HG03460 (cell line): ENCODE results near the gene KCND1.

Experiments used
- ATAC-seq: cut with Tn5 transposase; IDR thresholded peaks from one replicate; pipeline ENCODE4 v1.9.1; 2021; ENCODE audit not compliant: unreplicated experiment

KCND1 gene

DNA sequence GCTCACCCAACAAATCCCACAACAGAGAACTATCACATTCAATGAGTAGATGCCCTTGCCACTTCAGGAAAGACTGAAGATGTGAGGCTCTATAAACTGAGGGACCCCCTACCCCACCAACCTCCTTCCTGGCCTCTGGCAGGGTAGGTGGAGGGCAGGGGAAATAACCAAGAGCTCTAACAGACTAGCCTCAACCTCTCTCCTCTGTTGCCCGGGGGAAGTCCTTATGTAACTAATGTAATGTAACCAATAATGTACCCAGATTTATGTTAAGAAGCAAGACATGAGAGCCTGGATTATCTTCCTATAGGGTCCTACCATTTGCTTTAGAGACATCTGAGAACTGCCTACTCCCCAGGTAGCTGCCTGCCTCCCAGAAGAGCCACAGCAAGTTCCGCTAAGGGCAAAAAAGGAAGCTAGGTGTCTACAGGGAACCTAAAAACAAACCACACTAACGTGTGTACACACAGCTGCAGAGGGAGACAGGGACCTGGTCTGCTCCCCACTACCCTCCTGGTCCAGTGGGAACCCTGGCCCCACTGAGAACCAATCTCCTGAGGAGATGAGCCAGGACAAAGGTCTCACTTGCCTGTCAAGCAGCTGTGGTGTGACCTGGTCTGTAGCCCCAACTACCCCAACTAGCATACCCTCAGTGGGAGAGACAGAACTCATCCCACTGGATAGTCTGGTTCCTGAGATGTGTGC is 32.0 kb downstream of the KCND1 start:
- ATAC-seq: no peak

DNA sequence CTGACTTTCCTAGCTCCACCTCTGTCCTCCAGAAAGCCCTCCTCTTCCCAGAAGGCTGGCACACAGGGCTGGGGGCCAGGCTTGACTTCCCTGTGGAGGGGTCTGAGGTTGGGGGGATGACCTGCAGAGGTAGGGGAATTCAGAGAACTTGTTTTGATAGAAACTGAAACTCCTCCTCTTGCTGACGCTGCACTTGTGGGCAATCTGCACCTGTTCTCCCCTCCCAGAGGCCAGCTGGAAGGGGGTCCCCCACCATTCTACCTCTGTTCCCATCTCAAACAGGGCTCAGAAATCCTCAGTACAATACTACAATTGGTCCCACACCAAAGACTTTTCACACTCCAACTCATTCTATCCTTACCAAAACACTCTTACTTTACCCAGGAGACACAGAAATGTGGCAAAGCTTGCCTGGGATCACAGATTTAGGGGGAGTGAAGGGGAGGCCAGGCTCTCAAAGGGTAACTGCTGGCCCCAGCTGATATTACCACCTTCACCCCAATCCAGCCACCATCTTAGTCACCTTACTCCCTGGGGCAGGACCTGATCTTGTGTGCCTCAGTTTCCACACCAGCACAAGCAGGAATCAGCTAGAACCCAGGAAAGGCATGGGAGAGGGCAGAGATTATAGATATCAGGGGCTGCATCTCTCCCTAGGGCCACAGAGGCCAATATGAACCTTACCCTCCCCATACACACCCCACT is 32.8 kb downstream of the KCND1 start:
- peak; percentile 45 for ATAC-seq

DNA sequence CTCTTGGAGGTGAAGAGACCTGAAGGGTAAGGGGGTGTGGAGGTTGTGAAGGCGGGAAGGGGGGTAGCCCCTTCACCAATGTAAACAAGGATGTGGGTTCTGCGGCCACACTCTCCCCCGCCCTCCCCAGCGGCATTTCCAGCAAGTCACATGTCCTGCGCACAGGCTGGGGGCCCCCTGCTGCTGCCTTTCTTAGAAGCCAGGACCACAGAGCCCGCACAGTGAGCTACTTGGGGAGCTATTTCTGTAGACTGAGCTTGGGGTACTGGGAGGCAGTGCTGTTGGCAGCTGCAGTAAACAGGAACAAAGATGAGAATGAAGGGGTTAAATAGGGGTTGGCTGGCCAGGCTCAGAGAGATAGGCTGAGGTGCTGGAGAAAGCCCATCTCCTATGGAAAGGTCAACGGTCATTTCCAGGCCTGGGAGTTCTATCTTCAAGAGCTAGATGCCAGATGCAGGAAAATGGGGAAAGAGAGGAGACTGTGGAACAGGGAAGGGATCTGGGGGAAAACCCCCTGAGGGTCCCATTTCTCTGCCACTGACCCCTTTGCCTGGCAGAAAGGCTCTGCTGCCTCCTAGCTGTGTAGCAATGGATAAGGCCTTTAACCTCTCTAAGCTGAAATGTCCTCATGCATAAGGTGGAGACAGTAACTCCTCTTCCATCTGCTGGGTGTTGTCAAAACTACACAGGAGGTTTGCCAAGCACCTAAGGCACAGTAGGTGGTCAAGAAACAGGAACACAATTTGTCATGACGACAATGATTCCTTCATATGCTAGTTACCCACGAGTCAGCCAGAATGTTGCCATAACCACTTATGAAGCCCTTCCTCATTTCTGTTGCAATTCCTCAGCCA is 34.4 kb downstream of the KCND1 start:
- ATAC-seq: peak; percentile 61

DNA sequence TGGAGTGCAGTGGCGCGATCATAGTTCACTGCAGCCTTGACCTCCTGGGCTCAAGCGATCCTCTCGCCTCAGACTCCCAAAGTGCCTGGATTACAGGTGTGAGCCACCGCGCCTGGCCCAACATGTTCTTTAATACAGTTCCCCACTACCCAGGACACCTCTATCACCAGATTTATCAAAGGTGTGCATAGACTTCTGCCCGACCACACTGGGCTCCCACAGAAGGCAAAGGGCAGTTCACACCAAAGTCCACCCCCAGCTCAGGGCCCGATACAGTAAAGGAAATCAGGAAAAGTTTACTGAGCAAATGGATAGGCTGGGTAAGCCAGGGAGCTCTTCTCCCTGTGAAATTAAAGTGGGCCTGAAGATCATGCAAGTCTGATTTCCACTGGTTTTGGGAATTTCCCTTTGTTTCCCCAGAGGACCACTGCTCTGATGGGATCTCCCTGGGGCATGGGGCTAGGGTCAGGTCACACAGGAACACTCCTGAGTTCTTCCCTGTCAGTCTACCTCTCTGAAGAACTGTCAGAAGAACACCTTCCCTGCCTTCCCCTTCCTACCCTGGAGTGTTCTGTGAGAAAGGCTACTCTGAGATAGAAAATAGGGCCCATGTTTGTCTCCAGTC is 35.1 kb downstream of the KCND1 start:
- ATAC-seq: peak; percentile 3

DNA sequence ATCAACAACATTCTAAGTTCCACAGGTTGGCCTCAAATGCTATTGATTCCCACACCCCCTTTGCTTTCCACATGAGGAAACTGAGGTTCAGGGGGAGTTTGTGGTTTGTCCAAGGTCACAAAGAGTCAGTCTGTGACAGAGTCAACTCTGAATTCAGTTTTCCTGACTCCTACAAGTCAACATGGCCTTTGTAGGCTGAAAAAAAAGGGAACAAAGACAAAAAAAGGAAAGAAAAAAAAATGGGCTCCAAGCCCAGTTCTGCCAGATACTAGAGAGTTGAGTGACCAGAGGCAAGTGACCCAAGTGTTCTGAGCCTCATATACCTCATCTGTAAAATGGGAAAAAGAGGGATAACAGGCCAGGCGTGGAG is 36.4 kb downstream of the KCND1 start:
- ATAC-seq: no peak

DNA sequence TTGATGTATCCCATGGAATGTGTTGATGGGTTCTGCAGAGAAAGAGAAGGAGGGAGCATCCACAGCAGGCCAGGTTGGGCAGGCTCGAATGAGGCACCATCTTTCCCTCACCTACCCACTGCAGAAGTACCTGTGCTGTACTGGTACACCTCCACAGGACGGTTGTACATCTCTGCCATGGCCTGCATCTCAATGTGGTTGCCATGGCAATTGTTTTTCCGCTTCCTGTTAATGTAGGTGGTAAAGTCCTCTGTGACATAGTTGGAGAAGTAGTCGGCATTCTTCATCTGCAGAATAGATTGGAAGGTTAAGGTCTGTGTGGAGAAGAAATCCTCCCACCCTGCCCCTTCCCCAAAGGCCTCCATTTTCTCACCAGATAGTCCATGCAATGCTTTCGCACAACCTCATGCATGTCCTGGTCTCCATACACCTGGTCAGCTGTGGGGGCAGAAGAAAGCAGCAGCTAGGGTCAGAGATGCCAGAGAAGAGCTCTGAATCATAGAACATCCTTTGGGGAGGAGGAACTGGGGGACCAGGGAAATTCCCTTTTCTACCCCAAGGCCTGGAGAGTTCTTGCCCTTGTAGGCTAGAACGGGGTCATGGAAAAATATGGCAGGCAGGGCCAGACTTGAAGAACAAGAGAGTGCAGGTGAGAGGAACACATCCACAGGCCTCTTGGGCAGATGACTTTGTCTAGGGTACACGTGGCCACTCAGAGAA is 36.9 kb downstream of the KCND1 start:
- no peak for ATAC-seq

DNA sequence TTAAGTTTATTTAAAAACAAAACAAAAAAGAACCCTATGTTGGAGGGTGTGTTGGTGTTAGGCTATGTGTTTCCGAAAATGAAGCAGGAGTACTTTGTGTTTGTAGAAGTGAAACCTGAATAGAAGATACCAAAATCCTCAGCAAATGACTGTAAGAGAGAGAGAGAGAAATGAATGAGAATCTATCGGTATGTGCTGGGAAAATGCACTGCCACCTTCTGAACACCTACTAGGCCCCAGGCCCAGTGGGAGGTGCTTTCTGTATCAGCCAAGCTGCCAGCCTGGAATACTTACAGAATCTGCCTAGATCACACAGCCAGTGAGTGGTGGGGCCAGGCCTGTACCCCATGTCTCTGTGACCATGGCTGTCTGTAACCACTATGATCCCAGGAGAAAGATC is 37.9 kb downstream of the KCND1 start:
- no peak for ATAC-seq

DNA sequence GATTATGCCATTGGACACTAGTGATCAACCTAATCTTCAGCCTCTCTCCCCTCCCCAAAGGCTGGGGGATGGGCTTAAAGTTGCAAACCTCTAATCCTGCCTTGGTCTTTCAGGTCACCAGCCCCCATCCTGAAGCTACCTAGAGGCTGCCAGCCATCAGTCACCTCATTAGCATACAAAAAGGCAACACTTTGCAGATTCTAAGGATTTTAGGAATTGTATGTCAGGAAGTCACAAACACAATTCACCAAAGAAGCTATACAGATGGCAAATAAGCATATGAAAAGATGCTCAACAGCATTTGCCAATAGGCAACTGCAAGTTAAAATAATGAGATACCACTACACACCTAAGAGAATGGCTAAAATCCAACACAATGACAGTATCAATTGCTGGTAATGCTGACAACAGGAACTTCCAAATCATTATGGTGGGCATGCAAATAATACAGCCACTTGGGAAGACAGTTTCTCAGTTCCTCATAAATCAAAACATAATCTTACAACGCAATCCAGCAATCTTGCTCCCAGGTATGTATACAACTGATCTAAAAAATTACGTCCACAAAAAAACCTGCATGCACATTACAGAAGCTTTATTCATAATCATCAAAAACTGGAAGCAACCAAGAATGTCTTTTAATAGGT is 43.8 kb downstream of the KCND1 start:
- ATAC-seq: no peak

DNA sequence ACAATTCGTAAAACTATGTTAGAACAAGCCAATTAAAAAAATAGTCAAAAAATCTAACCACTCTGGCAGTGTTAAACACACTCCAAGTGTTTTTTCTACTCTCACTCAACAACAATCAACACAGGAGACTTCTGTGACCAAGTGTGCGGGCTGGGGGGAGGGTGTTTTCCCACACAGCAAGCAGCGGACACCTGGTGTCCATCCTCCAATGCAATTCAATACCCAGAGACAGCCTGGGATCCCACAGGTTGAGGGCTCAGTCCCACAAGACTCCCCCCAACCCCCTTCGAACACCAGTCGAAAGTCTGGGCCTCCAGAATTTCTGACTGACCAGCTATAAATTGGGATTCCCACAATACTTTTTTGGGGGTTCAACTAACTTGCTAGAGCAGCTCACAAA is 44.5 kb downstream of the KCND1 start:
- ATAC-seq: no peak

DNA sequence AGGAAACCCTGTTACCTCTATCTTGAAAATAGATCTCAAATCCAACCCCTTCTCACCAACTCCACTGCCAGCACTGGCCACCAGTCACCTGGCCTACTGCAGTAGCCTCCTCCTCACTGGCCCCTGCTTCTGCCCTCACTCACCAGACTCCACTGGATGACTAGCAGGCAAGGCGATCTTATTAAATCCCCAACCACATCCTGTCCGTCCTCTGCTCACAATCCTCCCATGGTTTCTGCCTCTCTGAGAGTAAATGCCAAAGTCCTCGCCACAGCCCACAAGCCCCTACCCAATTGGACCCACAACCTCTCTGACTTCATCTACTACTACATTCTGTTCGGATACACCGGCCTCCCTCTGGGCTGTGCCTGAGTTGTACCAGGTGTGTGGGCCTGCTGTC is 47.4 kb downstream of the KCND1 start:
- ATAC-seq: no peak

DNA sequence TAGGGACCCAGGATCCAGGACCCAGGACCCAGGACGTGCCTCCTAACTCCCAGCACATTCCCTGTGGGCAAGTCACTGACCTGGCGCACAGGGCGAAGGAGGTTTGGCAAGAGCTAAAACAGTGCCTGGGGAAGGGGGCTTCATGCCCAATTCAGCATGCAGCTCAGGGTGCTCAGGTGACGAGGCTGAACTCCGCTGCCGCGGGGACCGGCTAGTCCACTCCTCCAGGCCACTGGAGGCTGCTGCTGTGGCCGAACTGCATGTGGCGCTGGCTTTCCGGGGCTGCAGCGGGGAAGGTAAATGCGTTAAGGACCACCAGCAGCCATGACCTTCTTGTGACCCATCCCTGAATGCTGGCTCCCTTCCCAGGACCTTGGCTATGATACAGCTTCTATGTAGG is 47.9 kb downstream of the KCND1 start:
- ATAC-seq: no peak

DNA sequence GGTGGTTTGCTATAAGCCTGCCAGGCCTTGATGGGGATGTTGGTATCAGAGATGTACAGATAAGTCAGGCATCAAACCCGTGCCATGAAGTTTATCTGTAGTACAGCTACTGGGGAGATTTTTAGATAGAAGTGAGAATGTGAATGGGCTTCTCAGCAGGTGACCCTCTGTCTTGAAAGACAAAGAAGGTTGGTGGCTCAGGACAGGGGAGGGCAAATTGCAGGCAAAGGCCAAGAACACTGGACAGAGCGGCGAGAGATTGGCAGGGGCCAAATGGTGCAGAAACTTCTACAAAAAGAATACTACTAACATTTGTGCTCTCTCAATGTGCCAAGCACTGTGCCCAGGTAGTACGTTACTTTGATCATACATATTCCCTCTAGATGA is 50.9 kb downstream of the KCND1 start:
- ATAC-seq: no peak

DNA sequence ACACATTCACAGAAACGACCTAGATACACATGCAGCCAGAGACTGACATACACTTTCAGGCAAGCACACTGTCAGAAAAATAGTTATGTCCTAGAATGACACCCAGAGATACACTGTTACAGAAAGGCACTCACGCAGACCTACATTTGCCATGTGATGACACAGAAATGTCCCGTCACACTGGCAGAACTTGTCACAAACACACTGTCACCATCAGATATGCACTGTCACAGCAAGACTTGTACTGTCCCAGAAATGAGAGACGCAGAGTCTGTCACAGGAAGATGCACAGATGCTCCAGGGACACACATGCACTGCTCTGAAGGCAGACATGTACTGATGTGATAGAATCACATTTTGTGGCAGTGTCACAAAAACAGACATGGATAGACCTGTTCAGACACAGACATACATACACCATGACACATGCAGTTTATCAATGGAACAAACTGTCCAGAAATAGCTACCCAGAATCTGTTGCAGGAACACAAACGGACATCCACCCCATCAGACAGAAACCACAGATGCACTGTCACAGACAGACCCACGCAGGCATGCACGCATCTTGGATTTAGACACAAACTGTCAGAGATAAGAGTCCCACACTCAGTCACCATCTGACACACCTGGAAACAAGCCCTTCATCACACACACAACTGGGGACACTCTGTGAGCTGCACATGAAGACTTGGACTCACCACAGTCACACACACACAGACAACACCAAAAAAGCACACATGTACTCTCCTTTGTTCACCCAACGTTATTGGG is 51.5 kb downstream of the KCND1 start:
- ATAC-seq: no peak

DNA sequence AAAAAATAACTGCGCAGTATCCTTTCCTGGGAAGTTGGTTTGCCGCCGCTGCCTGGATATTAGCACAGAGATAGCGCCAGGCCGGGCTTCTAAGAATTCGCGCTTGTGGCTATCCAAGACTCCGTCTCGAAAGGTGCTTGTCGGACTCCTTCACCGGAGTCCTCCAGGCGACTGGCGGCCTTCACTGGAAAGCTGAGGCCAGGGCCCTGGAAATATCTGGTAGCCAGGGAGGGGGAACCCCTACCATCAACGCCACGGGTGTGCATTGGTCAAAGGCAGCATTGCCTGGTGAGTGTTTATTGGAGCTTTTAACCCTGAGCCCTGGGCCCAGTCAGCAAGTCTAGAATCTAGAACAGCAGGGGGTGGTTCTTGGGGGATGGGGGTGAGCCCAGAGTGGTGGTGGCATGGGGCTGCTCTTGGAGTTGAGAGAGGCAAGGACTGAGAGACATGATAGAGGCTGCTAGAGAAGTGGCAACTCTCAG is 52.2 kb downstream of the KCND1 start:
- peak; percentile 21 for ATAC-seq

DNA sequence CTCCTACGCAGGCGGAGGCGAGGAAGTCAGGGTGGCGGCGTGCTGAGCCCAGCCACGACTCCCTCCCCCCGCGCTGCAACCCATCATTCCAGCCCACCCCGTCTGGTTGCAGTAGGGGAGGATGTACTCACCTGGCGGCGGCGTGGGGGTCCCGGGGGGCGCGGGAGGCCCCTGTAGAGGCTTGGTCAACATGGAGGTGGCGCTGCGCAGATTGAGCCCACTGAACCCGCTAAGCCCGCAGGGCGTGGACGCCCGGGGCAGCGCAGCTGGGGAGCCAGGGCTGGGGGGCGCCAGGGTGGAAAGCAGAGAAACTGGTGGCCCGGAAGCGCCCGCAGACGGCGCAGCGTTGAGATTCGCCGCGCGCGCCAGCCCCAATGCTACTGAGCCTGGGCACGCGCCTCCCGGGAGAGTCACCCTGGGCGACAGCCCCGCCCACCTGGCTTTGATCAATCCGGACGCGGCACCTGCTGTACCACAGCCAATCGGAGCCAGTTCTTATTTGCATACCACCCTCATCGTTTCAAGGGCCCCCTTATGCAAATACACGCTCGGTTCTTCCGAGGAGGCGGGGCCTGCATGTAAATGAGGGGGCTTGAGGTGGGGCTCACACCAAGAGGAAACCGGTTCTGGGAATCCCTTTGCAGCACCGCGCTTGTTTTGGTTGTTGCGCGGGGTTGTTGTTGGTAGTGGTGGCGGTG is 52.9 kb downstream of the KCND1 start, which contains the start of gene PIM2:
TSS of gene PIM2 (minus strand) at position 382 of the 698 bp plus-strand sequence. CDS start at position 192, 190 bp downstream.
- ATAC-seq: peak; percentile 78

DNA sequence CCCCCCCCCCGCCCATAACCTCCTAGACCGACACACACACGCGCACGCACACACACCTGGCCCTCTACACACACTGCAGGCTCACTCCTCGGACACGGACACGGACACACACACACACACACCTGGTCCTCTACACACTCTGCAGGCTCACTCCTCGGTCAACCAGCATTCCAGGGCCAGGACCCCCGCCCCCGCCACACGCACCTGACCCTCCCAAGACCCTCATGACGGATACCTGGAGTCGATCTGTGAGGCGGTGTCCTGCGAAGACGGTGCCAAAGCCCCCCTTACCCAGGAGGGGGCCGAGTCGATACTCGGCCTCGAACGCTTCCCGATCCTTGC is 53.4 kb downstream of the KCND1 start:
- no peak for ATAC-seq

DNA sequence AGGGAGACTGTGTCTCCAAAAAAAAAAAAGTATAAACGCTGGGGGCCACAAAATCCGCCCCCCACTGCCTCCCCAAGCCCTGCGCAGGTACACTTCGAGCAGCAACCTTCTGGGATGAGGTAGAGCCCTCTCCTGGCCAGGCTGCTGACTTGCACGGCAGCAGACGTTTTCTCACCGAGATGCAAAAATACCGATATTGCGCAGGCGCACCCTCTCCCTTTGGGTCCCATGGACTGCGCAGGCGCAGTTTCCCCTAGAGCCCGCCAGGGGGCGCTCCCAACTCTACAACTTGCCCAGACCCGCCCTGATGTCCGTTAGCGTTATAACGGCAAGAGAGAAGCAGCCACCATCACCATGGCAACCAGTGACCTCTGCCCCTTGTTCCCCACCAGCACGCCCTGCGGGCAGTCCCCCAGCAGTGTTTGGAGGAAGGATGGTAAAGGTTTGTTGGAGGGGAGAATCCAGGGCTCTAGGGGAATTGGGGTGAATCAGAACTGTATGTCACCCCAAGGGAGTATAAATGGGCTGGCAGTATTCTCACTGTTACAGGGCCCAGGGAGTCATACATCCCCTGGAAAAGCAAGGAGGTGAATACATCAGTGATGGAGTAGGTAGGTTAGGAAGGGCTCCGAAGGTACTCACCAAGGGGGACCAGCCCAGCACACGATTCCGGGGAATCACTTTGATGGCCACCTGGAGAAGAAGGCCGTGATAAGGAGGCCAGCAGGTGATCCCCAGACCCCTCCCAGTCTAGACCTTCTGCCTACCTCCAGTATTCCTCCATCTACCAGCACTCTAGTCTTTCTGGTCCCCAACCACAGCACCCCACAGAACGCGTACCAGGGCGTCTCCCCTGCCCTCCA is 54.3 kb downstream of the KCND1 start:
- ATAC-seq: peak; percentile 32
